HEK293 (cell line): Measurements from ENCODE around the gene ARHGAP22.

Source experiments
- CTCF ChIA-PET: fragments of 350-600 bp; formaldehyde crosslinking; extraction: SDS; loops from one replicate; lab custom pipeline; 2021; ENCODE audit warnings: antibody characterized with exemption; lab: Yijun Ruan, JAX
- POLR2A ChIA-PET: fragments of 300-600 bp; formaldehyde crosslinking; extraction: SDS; loops from one replicate; lab custom pipeline; 2020; ENCODE audit warnings: antibody characterized with exemption, inconsistent platforms; lab: Yijun Ruan, JAX
- H3K27ac ChIP-seq: fragments of 200-500 bp; sonication (Bioruptor generic); 2 replicates; pipeline ENCODE4 v1.5.1; 2014; ENCODE audit warnings: low read depth, low read length, control low read depth, inconsistent platforms; ENCODE audit errors: extremely low read depth
- H3K36me3 ChIP-seq, 2 experiments: fragments of 200-500 bp in 1 of 2; sonication (Bioruptor generic) in 1 of 2; 1 replicate in 1 of 2; 2 replicates in 1 of 2; pipeline ENCODE4 v1.5.1; 2014 to 2017; ENCODE audit warnings: inconsistent platforms in 2 of 2, low read length in 2 of 2; ENCODE audit not compliant: control insufficient read depth in 2 of 2, insufficient read depth in 1 of 2
- H3K4me1 ChIP-seq: fragments of 200-500 bp; sonication (Bioruptor generic); 2 replicates; pipeline ENCODE4 v1.5.1; 2014; ENCODE audit warnings: mild to moderate bottlenecking, low read length, inconsistent platforms; ENCODE audit not compliant: control insufficient read depth, insufficient read depth
- H3K4me3 ChIP-seq: 2 replicates; pipeline ENCODE4 v1.5.1; 2011; ENCODE audit warnings: low read depth, mild to moderate bottlenecking, control low read depth, low read length, moderate library complexity
- H3K9me3 ChIP-seq: fragments of 200-500 bp; sonication (Bioruptor generic); 2 replicates; pipeline ENCODE4 v1.5.1; 2014; ENCODE audit warnings: low read depth, low read length, inconsistent platforms; ENCODE audit not compliant: control insufficient read depth, insufficient read depth
- AEBP2 ChIP-seq: fragments of 450-650 bp; formaldehyde crosslinking; IDR thresholded peaks from 2 replicates; pipeline ENCODE4 v1.5.1; 2016; ENCODE audit warnings: missing biosample characterization, missing genetic modification characterization, borderline replicate concordance
- GFI1B ChIP-seq: fragments of 450-650 bp; formaldehyde crosslinking; IDR thresholded peaks from 2 replicates; pipeline ENCODE4 v1.5.1; 2016; ENCODE audit warnings: missing biosample characterization, missing genetic modification characterization
- GLIS1 ChIP-seq: fragments of 450-650 bp; formaldehyde crosslinking; IDR thresholded peaks from 2 replicates; pipeline ENCODE4 v1.5.1; 2016; ENCODE audit warnings: missing biosample characterization, missing genetic modification characterization
- HOXA7 ChIP-seq: sonication (generic); formaldehyde crosslinking; IDR thresholded peaks from 2 replicates; pipeline ENCODE4 v1.8.1; 2022; ENCODE audit warnings: missing genetic modification reagents, borderline replicate concordance
- HOXD13 ChIP-seq: sonication (generic); formaldehyde crosslinking; IDR thresholded peaks from 2 replicates; pipeline ENCODE4 v1.8.0; 2022; ENCODE audit warnings: missing genetic modification reagents, borderline replicate concordance
- MZF1 ChIP-seq: fragments of 450-650 bp; formaldehyde crosslinking; IDR thresholded peaks from 2 replicates; pipeline ENCODE4 v1.5.1; 2017; ENCODE audit warnings: missing biosample characterization, missing genetic modification characterization, borderline replicate concordance
- SCRT2 ChIP-seq: fragments of 450-650 bp; formaldehyde crosslinking; IDR thresholded peaks from 2 replicates; pipeline ENCODE4 v1.5.1; 2016; ENCODE audit warnings: missing biosample characterization, missing genetic modification characterization
- ZBTB21 ChIP-seq: fragments of 450-650 bp; formaldehyde crosslinking; IDR thresholded peaks from 2 replicates; pipeline ENCODE4 v1.5.1; 2017; ENCODE audit warnings: missing biosample characterization, missing genetic modification characterization
- ZNF146 ChIP-seq: fragments of 450-650 bp; formaldehyde crosslinking; IDR thresholded peaks from 2 replicates; pipeline ENCODE4 v1.5.1; 2016; ENCODE audit warnings: missing biosample characterization, missing genetic modification characterization
- ZNF157 ChIP-seq: fragments of 450-650 bp; formaldehyde crosslinking; IDR thresholded peaks from 2 replicates; pipeline ENCODE4 v1.5.1; 2016; ENCODE audit warnings: missing biosample characterization, missing genetic modification characterization
- ZNF184 ChIP-seq: fragments of 450-650 bp; IDR thresholded peaks from 2 replicates; pipeline ENCODE4 v1.5.1; 2018; ENCODE audit warnings: missing biosample characterization, mild to moderate bottlenecking, missing genetic modification characterization
- ZNF292 ChIP-seq: fragments of 450-650 bp; formaldehyde crosslinking; IDR thresholded peaks from 2 replicates; pipeline ENCODE4 v1.5.1; 2016; ENCODE audit warnings: low read depth, missing biosample characterization, missing genetic modification characterization, borderline replicate concordance
- ZNF350 ChIP-seq: fragments of 450-650 bp; formaldehyde crosslinking; IDR thresholded peaks from 2 replicates; pipeline ENCODE4 v1.5.0; 2017; ENCODE audit warnings: missing biosample characterization, mild to moderate bottlenecking, missing genetic modification characterization
- ZNF354C ChIP-seq: fragments of 450-650 bp; formaldehyde crosslinking; IDR thresholded peaks from 2 replicates; pipeline ENCODE4 v1.5.1; 2016; ENCODE audit warnings: missing biosample characterization, missing genetic modification characterization, low read depth, borderline replicate concordance
- ZNF473 ChIP-seq: fragments of 450-650 bp; formaldehyde crosslinking; IDR thresholded peaks from 2 replicates; pipeline ENCODE4 v1.5.1; 2017; ENCODE audit warnings: missing biosample characterization, missing genetic modification characterization
- ZNF518A ChIP-seq: fragments of 450-650 bp; formaldehyde crosslinking; conservative IDR thresholded peaks from 2 replicates; pipeline ENCODE4 v1.5.1; 2016; ENCODE audit warnings: low read depth, missing biosample characterization, missing genetic modification characterization
- ZNF521 ChIP-seq: fragments of 450-650 bp; formaldehyde crosslinking; IDR thresholded peaks from 2 replicates; pipeline ENCODE4 v1.5.1; 2017; ENCODE audit warnings: missing biosample characterization, mild to moderate bottlenecking, missing genetic modification characterization
- ZNF529 ChIP-seq: fragments of 450-650 bp; formaldehyde crosslinking; IDR thresholded peaks from 2 replicates; pipeline ENCODE4 v1.5.1; 2017; ENCODE audit warnings: missing genetic modification characterization, missing biosample characterization; ENCODE audit not compliant: insufficient replicate concordance
- ZNF571 ChIP-seq: fragments of 450-650 bp; formaldehyde crosslinking; IDR thresholded peaks from 2 replicates; pipeline ENCODE4 v1.5.0; 2017; ENCODE audit warnings: missing biosample characterization, missing genetic modification characterization
- ZNF610 ChIP-seq: fragments of 450-650 bp; formaldehyde crosslinking; IDR thresholded peaks from 2 replicates; pipeline ENCODE4 v1.5.1; 2016; ENCODE audit warnings: missing biosample characterization, missing genetic modification characterization, borderline replicate concordance
- ZNF843 ChIP-seq: fragments of 450-650 bp; formaldehyde crosslinking; IDR thresholded peaks from 2 replicates; pipeline ENCODE4 v1.5.1; 2016; ENCODE audit warnings: missing biosample characterization, missing genetic modification characterization
- ZSCAN18 ChIP-seq: fragments of 450-650 bp; formaldehyde crosslinking; IDR thresholded peaks from 2 replicates; pipeline ENCODE4 v1.5.1; 2016; ENCODE audit warnings: missing biosample characterization, missing genetic modification characterization
- TF ChIP-seq, protein P1 (sequence below): fragments of 450-650 bp; formaldehyde crosslinking; IDR thresholded peaks from 2 replicates; pipeline ENCODE4 v1.5.1; 2016; ENCODE audit warnings: missing biosample characterization, missing genetic modification characterization
- TF ChIP-seq, protein P2 (sequence below): fragments of 450-650 bp; formaldehyde crosslinking; IDR thresholded peaks from 2 replicates; pipeline ENCODE4 v1.5.1; 2016; ENCODE audit warnings: missing biosample characterization, missing genetic modification characterization

The ARHGAP22 gene

GRCh38 chr10:48653944-48654698 is 49.2 kb upstream of the ARHGAP22 start:
- CTCF ChIA-PET, result interaction anchor here (0.6 kb wide), 1 partner anchor 290 kb away, joined by 3 read pairs; no protein-coding TSS in a partner anchor
- H3K36me3 ChIP-seq, result no peaks in the 10 kb centered on the region
- TF ChIP-seq ZNF521, result no peak
- no peak for TF ChIP-seq ZNF473 (tag by site-specific recombination)
- TF ChIP-seq GFI1B (tag by site-specific recombination), result no peak
- TF ChIP-seq HOXA7 (CRISPR knock-in tag), result no peak
- TF ChIP-seq, protein P1, sequence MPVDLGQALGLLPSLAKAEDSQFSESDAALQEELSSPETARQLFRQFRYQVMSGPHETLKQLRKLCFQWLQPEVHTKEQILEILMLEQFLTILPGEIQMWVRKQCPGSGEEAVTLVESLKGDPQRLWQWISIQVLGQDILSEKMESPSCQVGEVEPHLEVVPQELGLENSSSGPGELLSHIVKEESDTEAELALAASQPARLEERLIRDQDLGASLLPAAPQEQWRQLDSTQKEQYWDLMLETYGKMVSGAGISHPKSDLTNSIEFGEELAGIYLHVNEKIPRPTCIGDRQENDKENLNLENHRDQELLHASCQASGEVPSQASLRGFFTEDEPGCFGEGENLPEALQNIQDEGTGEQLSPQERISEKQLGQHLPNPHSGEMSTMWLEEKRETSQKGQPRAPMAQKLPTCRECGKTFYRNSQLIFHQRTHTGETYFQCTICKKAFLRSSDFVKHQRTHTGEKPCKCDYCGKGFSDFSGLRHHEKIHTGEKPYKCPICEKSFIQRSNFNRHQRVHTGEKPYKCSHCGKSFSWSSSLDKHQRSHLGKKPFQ (tag by site-specific recombination), result no peak
- no peak for TF ChIP-seq GLIS1 (tag by site-specific recombination)
- TF ChIP-seq HOXD13 (CRISPR knock-in tag), result no peak
- TF ChIP-seq ZNF518A (tag by site-specific recombination), result no peak
- TF ChIP-seq, all 188 proteins: peak for 0
- Histone ChIP-seq H3K4me1 (no peaks in the 10 kb centered on the region), H3K27ac (no peak overlapping the region), H3K9me3 (no peaks in the 10 kb centered on the region), H3K4me3 (no peak overlapping the region)
- POLR2A ChIA-PET, result no interaction called here

DNA sequence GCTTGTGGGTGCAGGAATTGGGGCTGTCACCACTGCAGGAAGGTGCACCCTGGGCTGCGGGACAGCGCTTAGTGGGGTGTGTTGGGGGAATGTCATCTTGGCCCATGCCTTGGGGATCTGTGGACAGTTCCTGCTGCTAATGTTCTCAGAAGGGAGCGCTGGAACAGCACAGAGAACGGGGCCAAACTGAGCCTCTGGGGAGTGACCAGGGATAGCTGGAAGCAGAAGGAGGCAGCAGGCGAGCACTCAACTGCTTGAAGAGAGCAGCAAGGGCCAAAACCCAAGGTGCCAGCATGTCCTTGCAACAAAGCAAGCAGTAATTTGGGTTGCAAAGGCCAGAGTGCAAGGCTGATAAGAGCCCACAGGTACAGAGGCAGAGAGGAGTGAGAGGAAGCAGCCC is 48.5 kb upstream of the ARHGAP22 start:
- CTCF ChIA-PET, result no interaction called here
- no peak for TF ChIP-seq AEBP2 (tag by site-specific recombination)
- no peak for TF ChIP-seq ZNF354C
- no peak for TF ChIP-seq ZNF610 (tag by site-specific recombination)
- TF ChIP-seq ZNF843 (tag by site-specific recombination), result no peak
- no peak for TF ChIP-seq ZNF529 (tag by site-specific recombination)
- no peak for TF ChIP-seq ZSCAN18 (tag by site-specific recombination)
- TF ChIP-seq ZNF184 (tag by site-specific recombination), result no peak
- no peak for TF ChIP-seq ZBTB21 (tag by site-specific recombination)
- no peak for TF ChIP-seq ZNF146 (tag by site-specific recombination)
- TF ChIP-seq ZNF571, result no peak
- TF ChIP-seq ZNF292 (tag by site-specific recombination), result no peak
- TF ChIP-seq SCRT2 (tag by site-specific recombination), result no peak
- TF ChIP-seq, protein P2, sequence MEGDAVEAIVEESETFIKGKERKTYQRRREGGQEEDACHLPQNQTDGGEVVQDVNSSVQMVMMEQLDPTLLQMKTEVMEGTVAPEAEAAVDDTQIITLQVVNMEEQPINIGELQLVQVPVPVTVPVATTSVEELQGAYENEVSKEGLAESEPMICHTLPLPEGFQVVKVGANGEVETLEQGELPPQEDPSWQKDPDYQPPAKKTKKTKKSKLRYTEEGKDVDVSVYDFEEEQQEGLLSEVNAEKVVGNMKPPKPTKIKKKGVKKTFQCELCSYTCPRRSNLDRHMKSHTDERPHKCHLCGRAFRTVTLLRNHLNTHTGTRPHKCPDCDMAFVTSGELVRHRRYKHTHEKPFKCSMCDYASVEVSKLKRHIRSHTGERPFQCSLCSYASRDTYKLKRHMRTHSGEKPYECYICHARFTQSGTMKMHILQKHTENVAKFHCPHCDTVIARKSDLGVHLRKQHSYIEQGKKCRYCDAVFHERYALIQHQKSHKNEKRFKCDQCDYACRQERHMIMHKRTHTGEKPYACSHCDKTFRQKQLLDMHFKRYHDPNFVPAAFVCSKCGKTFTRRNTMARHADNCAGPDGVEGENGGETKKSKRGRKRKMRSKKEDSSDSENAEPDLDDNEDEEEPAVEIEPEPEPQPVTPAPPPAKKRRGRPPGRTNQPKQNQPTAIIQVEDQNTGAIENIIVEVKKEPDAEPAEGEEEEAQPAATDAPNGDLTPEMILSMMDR, result no peak
- TF ChIP-seq MZF1 (tag by site-specific recombination), result no peak
- TF ChIP-seq ZNF350, result no peak
- TF ChIP-seq ZNF157 (tag by site-specific recombination), result no peak
- TF ChIP-seq, all 188 proteins: peak for 0
- no peak overlapping the region for H3K4me3 ChIP-seq
- H3K4me1 ChIP-seq, result no peaks in the 10 kb centered on the region
- no peaks in the 10 kb centered on the region for H3K9me3 ChIP-seq
- H3K27ac ChIP-seq, result no peak overlapping the region
- no peaks in the 10 kb centered on the region for H3K36me3 ChIP-seq
- POLR2A ChIA-PET, result no interaction called here
